Activated CD4-positive, alpha-beta T cell treated with anti-CD3 and anti-CD28 coated beads for 36 hours (primary cell): ENCODE results near the gene SLC46A1. TPM values are rescaled to one million over a fixed set of nuclear protein-coding genes. Genes with fewer than 3 reads are reported as not detected.
A peak's percentile ranks its signal among the peaks of the same experiment; 100 is the strongest.
"Not testable (repeated sequence)": the region's sequence is repeated elsewhere in the genome, so short reads cannot be mapped to it uniquely, and the experiment has no call there.

Experiments used
- ATAC-seq: fragments of 200-7000 bp; cut with Tn5 transposase; one replicate; pipeline ENCODE4 v1.10.0; 2021; ENCODE audit warnings: mild to moderate bottlenecking, moderate library complexity
- CTCF ChIA-PET: fragments of 350-600 bp; sonication (Branson Sonifier 250); formaldehyde crosslinking; loops from one replicate; lab custom pipeline; 2021; ENCODE audit warnings: antibody characterized with exemption; lab: Charles Lee
- POLR2A ChIA-PET: fragments of 350-600 bp; sonication (Branson Sonifier 250); formaldehyde crosslinking; loops from one replicate; lab custom pipeline; 2021; ENCODE audit warnings: antibody characterized with exemption, inconsistent platforms; lab: Charles Lee
- DNase-seq: peaks from one replicate; pipeline ENCODE4 v3.0.0-alpha.2; 2020
- H3K27ac Mint-ChIP-seq: one replicate; pipeline ENCODE4 v1.8.0; 2021; ENCODE audit warnings: mixed read lengths
- H3K27me3 Mint-ChIP-seq: one replicate; pipeline ENCODE4 v1.8.0; 2021; ENCODE audit warnings: mixed read lengths
- H3K36me3 Mint-ChIP-seq: one replicate; pipeline ENCODE4 v1.8.0; 2021; ENCODE audit warnings: low read depth, mixed read lengths
- H3K4me1 Mint-ChIP-seq: one replicate; pipeline ENCODE4 v1.8.0; 2021; ENCODE audit warnings: mixed read lengths
- H3K4me3 Mint-ChIP-seq: one replicate; pipeline ENCODE4 v1.8.0; 2021; ENCODE audit warnings: mild to moderate bottlenecking, moderate library complexity, mixed read lengths
- H3K9me3 Mint-ChIP-seq: one replicate; pipeline ENCODE4 v1.8.0; 2021; ENCODE audit warnings: low read depth, mixed read lengths
- intact Hi-C, 2 experiments: fragments of 100-400 bp; cut with DNase I in 1 of 2; cut with micrococcal nuclease in 1 of 2; formaldehyde crosslinking; loops; one replicate each; pipeline versions ENCODE4 v1.14.2 to v1.15.1; 2022 to 2024; cut with DNase I, micrococcal nuclease
- total RNA-seq, 2 experiments: library from RNA; stranded (reverse); gene quantifications; one replicate each; pipeline ENCODE4 v1.2.3, GENCODE V29; 2021

The SLC46A1 gene
- 1 to 10 TPM; 3.0 to 4.0 TPM for total RNA-seq

DNA sequence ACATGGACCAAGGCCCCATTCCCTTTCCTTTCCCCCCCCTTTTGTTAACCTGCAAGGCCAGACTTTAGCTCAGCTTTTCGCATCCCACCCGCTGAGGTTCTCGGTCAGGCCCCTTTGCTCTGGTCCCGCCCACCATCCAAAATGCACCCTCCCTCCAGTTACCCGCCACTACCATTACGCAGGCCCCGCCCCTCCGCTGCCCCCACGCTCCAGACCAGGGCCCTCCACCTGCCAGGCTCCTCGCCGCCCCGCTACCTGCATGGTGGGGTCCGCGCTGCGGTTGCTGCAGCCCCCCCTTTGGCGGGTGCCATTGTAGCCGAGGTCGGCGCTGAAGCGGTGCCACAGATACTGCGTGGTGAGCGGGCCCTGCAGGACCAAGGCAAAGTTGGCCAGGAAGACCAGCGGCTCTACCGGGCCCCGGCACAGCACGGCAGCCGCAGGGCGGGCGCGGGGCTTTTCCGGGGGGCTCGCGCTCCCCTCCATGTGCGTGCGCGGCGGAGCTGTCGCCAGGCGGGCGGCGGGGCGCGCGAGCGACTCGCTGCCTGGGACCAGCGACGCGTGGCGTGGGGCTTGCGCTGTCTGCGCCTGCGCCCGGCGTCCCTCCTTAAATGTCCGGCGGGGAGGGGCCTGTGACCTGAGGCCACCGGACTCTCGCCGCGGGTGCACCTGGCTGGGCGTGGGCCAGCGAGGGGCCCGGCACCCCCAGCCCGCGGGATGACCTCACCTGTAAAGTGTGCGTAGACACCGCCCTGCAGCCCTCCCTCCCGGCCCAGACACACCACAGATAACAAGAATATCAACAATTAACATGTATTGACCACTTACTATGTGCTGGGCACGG is at the start of gene SLC46A1:
Gene SLC46A1, minus strand, starts transcription at position 581 of the 841 bp plus-strand sequence. Its CDS starts 98 bp downstream, at position 483.
- Mint-ChIP-seq H3K36me3 (no peaks in the 10 kb centered on the region), H3K9me3 (no peaks in the 10 kb centered on the region), H3K4me1 (peaks cover 14% of the 10 kb centered on the region), H3K4me3 (peak within 1 kb of the TSS; percentile 75), H3K27ac (peak within 1 kb of the TSS; percentile 19), H3K27me3 (peaks cover 11% of the 10 kb centered on the region)
- peak; percentile 87 for ATAC-seq
- DNase-seq = peak; percentile 73
- ChIA-PET CTCF (interaction anchor here (0.7 to 4.1 kb wide), 4 partner anchors 11 to 90 kb away, joined by 3 to 26 read pairs (median 3); no protein-coding TSS in a partner anchor), POLR2A (interaction anchor here (0.6 to 1.0 kb wide), 2 partner anchors 15 to 1005 kb away, joined by 6 to 7 read pairs; no protein-coding TSS in a partner anchor)
- intact Hi-C loops = loop anchor here in 1 of 2 experiments (5.0 kb wide), 1 partner anchor 49 kb away; the partner anchor contains the start of gene POLDIP2

DNA sequence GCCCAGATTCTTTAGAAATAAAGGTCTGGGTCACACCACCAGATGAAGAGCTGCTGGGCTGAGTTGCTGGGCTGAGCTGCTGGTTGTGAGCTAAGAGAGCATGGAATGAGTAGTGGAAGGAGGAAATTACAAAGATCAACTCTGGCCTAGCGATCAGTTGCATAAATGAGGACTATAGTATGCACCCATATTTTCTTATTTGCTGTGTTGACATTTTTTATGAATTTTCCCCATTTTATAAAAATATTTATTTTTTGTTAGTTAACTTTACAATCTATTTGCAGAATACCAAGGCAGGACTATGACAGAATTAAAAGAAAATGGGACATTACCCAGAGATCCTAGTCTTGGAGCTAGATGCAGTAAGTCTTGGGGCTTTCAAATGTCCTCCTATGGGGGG is 43.8 kb upstream of the SLC46A1 start:
- Mint-ChIP-seq H3K27me3 (peaks cover 8% of the 10 kb centered on the region), H3K4me1 (no peaks in the 10 kb centered on the region), H3K36me3 (no peaks in the 10 kb centered on the region), H3K27ac (no peak overlapping the region), H3K9me3 (no peaks in the 10 kb centered on the region), H3K4me3 (no peak overlapping the region)
- CTCF ChIA-PET = interaction anchor here (0.6 to 1.4 kb wide), 6 partner anchors 14 to 272 kb away, joined by 3 to 6 read pairs (median 4); no protein-coding TSS in a partner anchor
- POLR2A ChIA-PET = no interaction called here
- intact Hi-C loops = no loop called here
- ATAC-seq (no peak), DNase-seq (no peak)

DNA sequence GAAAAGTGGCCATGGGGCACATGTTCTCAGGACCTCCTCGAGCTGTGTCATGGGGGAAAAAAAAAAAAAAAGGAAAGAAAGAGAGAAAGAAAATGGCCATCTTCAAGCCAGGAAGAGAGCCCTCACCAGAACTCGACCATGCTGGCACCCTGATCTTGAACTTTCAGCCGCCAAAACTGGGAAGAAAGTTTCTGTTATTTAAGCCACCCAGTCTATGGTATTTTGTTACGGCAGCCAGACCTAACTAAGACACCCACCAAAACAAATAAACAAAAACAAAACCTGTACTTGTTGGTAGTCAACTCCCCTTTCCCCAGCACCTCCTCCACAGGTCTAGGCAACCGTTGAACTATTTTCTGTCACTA is 41.4 kb upstream of the SLC46A1 start:
- CTCF ChIA-PET = no interaction called here
- Mint-ChIP-seq H3K9me3 (no peaks in the 10 kb centered on the region), H3K27ac (no peak overlapping the region), H3K4me1 (no peaks in the 10 kb centered on the region), H3K4me3 (no peak overlapping the region), H3K27me3 (peaks cover 8% of the 10 kb centered on the region), H3K36me3 (no peaks in the 10 kb centered on the region)
- intact Hi-C loops = no loop called here
- POLR2A ChIA-PET = no interaction called here
- no peak for DNase-seq
- ATAC-seq = no peak

DNA sequence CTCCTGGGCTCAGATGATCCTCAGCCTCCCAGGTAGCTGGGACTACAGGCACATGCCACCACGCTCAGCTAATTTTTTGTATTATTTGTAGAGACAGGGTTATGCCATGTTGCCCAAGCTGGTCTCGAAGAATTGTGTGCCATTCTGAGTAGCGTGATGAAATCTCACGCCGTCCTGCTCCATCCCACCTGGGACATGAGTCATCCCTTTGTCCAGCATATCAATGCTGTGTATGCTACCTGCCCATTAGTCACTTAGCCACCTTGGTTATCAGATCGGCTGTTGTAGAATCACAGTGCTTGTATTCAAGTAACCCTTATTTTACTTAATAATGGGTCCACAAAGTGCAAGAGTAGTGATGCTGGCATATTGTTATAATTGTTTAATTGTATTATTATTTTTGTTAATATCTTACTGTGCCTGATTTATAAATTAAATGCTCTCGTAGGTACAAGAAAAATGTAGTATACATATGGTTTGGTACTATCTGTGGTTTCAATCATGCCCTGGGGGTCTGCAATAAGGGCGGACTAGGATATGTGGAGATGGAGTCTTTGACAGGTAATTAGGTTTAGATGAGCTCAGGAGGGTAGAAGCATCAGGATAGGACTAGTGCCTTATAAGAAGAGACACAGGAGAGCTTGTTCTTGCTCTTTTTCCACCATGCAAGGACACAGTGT is 40.8 kb upstream of the SLC46A1 start:
- CTCF ChIA-PET = no interaction called here
- no peak overlapping the region for H3K4me3 Mint-ChIP-seq
- no peak for ATAC-seq

DNA sequence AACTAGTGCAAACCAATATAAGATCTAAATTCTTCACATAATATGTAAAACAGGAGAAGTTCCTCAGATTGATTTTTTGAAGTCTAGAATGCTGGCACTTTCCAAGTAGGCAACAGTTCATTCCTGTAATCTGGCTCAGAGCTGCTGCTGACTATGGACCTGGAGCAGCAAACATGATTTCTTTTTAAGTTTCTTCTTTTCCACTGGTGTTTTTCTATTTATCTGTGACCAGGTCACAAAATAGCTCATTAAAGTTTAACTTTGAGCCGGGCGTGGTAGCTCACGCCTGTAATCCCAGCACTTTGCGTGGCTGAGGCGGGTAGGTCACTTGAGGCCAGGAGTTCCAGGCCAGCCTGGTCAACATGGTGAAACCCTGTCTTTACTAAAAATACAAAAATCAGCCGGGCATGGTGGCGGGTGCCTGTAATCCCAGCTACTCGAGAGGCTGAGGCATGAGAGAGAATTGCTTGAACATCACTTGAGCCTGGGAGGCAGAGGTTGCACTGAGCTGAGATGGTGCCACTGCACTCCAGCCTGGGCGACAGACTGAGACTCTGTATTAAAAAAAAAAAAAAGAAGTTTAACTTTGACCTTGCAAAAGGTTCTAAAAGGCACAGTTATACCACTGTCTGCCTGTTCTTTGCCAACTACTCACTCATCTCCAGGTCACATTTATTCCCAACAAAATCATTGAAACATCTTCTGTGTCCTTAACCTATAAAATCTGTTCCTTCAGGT is 38.1 kb upstream of the SLC46A1 start:
- Mint-ChIP-seq H3K27ac (no peak overlapping the region), H3K36me3 (no peaks in the 10 kb centered on the region), H3K9me3 (no peaks in the 10 kb centered on the region), H3K4me3 (no peak overlapping the region), H3K4me1 (no peaks in the 10 kb centered on the region), H3K27me3 (peaks cover 8% of the 10 kb centered on the region)
- intact Hi-C loops = no loop called here
- POLR2A ChIA-PET = no interaction called here
- DNase-seq (no peak), ATAC-seq (no peak)
- CTCF ChIA-PET = interaction anchor here (0.7 to 0.8 kb wide), 2 partner anchors 127 to 163 kb away, joined by 3 to 4 read pairs; no protein-coding TSS in a partner anchor

More for the DNA sequence above, 40.8 kb upstream of the SLC46A1 start:
- Mint-ChIP-seq H3K27me3 (peaks cover 8% of the 10 kb centered on the region), H3K27ac (no peak overlapping the region), H3K36me3 (no peaks in the 10 kb centered on the region), H3K4me1 (no peaks in the 10 kb centered on the region), H3K9me3 (no peaks in the 10 kb centered on the region)
- POLR2A ChIA-PET = no interaction called here
- DNase-seq = no peak
- intact Hi-C loops = no loop called here

DNA sequence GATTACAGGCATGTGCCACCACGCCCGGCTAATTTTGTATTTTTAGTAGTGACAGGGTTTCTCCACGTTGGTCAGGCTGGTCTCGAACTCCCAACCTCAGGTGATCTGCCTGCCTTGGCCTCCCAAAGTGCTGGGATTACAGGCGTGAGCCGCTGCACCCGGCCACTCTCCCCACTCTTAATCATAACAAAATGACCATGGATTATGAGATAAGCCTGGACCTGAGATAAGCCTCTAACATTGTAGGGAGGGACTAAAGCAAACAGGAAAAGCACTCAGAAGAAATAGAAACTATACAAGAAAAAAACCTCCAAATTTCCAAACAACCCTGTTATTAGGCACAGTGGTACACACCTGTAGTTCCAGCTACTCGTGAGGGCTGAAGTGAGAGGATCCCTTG is 28.3 kb upstream of the SLC46A1 start:
- H3K27ac Mint-ChIP-seq = not testable (repeated sequence)

DNA sequence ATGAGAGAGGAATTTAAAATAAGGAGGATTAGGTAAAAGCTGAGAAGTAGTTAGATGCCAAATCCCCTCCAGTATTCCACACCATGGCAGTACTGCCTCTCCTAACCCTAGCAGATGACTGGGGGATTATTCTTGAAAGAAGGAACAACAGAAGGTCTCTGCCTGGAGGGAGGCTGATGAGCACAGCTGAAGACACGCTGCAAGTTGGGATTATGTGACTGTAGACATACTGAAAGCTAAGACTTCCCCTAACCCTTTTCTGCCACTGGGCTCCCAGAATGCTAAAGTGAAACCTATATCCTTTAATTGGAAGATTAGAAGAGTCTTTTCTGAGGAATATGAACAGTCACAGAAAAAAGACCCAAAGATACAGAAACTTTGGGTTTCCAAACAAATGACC is 27.7 kb upstream of the SLC46A1 start:
- POLR2A ChIA-PET = interaction anchor here (0.6 kb wide), 1 partner anchor 363 kb away, joined by 4 read pairs; no protein-coding TSS in a partner anchor
- ATAC-seq (no peak), DNase-seq (no peak)
- no peak overlapping the region for H3K27ac Mint-ChIP-seq
- H3K27me3 Mint-ChIP-seq = peaks cover 16% of the 10 kb centered on the region
- no peaks in the 10 kb centered on the region for H3K36me3 Mint-ChIP-seq
- intact Hi-C loops = no loop called here
- no peaks in the 10 kb centered on the region for H3K4me1 Mint-ChIP-seq
- no peak overlapping the region for H3K4me3 Mint-ChIP-seq
- CTCF ChIA-PET = interaction anchor here (0.6 kb wide), 2 partner anchors 9 to 379 kb away, joined by 3 read pairs; no protein-coding TSS in a partner anchor
- no peaks in the 10 kb centered on the region for H3K9me3 Mint-ChIP-seq

More for the DNA sequence above, 28.3 kb upstream of the SLC46A1 start:
- H3K4me1 Mint-ChIP-seq, ATAC-seq, H3K36me3 Mint-ChIP-seq, intact Hi-C loops, CTCF ChIA-PET, H3K9me3 Mint-ChIP-seq, H3K4me3 Mint-ChIP-seq, DNase-seq: not testable (repeated sequence)
- peaks cover 16% of the 10 kb centered on the region for H3K27me3 Mint-ChIP-seq
- POLR2A ChIA-PET = interaction anchor here (0.6 kb wide), 1 partner anchor 363 kb away, joined by 4 read pairs; no protein-coding TSS in a partner anchor

DNA sequence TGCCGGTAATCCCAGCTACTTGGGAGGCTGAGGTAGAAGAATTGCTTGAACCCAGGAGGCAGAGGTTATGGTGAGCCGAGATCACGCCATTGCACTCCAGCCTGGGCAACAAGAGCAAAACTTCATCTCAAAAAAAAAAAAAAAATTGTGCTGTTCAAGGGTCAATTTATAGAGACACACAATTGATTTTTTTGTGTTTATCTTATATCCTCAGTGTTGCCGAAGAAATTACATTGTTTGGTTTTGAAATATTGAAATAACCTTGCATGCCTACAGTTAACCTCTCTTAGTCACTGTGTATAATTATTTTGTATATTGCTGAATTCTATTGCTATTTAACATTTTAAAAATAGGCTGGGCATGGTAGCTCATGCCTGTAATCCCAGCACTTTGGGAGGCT is 22.0 kb upstream of the SLC46A1 start:
- H3K27ac Mint-ChIP-seq, POLR2A ChIA-PET, H3K4me1 Mint-ChIP-seq, intact Hi-C loops, H3K27me3 Mint-ChIP-seq, H3K4me3 Mint-ChIP-seq, H3K36me3 Mint-ChIP-seq, H3K9me3 Mint-ChIP-seq, DNase-seq, ATAC-seq: not testable (repeated sequence)
- CTCF ChIA-PET = interaction anchor here (1.0 kb wide), 1 partner anchor 11 kb away, joined by 3 read pairs; no protein-coding TSS in a partner anchor

DNA sequence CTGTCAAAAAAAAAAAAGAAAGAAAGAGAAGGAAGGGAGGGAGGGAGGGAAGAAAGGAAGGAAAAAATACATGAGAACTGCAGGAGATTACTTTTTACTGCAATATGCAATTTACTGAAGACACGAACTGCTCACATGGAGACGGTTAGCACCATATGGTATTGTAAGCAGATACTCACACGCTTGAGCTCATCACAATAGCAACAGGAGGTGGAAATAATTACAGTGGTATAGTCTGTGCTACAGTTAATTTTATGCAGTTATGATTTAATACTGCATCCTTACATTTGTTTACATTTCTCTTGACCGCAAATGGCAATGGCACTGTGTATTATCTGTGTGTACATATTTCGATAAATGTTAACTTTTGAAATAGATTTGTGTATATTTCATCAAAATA is 21.4 kb upstream of the SLC46A1 start:
- Mint-ChIP-seq H3K27me3 (peaks cover 5% of the 10 kb centered on the region), H3K4me1 (no peaks in the 10 kb centered on the region), H3K9me3 (no peaks in the 10 kb centered on the region), H3K4me3 (no peak overlapping the region), H3K27ac (no peak overlapping the region), H3K36me3 (no peaks in the 10 kb centered on the region)
- POLR2A ChIA-PET = no interaction called here
- ATAC-seq (no peak), DNase-seq (no peak)
- intact Hi-C loops = no loop called here
- CTCF ChIA-PET = no interaction called here

DNA sequence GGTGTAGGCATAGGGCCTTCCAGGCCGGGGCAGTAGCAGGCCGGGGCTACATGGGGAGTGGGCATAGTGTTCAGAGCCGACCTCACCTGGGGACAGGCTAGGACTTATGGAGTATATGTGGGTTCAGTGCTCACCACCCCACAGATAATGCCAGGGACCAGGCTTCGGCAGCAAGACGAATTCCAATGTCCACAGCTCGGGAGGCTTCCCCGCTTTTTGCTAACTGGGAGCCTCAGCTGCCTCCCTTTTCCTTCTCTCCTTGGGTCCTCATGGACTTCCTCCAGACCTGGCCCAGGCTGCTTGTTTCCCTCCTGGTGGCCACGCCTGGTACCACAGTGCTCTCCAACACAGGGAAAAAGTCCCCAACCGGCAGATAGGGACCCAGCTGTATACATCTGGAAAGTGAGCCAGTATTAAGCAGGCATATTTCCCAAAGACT is 20.1 kb upstream of the SLC46A1 start:
- ATAC-seq (peak; percentile 51), DNase-seq (peak; percentile 22)
- Mint-ChIP-seq H3K9me3 (no peaks in the 10 kb centered on the region), H3K27ac (no peak overlapping the region), H3K4me1 (no peaks in the 10 kb centered on the region), H3K27me3 (no peaks in the 10 kb centered on the region), H3K4me3 (no peak overlapping the region), H3K36me3 (no peaks in the 10 kb centered on the region)
- intact Hi-C loops = no loop called here
- ChIA-PET POLR2A (no interaction called here), CTCF (interaction anchor here (0.5 to 1.1 kb wide), 2 partner anchors 24 to 90 kb away, joined by 3 read pairs; no protein-coding TSS in a partner anchor)
